H1 (cell line): ENCODE measurements around the gene EPHA8. TPM values are rescaled to one million over a fixed set of nuclear protein-coding genes. Genes with fewer than 3 reads are reported as not detected.

Source experiments
- CTCF ChIA-PET: fragments of 300-600 bp; sonication (Branson Sonifier 250); formaldehyde crosslinking; loops from one replicate; lab custom pipeline; 2021; ENCODE audit not compliant: partially characterized antibody; lab: Charles Lee
- POLR2A ChIA-PET: fragments of 300-600 bp; sonication (Branson Sonifier 250); formaldehyde crosslinking; loops from one replicate; lab custom pipeline; 2021; ENCODE audit warnings: inconsistent platforms; ENCODE audit not compliant: partially characterized antibody; lab: Charles Lee
- DNase-seq, 2 experiments: peaks; one replicate each; pipeline versions ENCODE4 v3.0.0 to v3.0.0-alpha.2; 2010 to 2022; ENCODE audit warnings: low spot score in 2 of 2, low read depth in 1 of 2, mixed read lengths in 1 of 2
- FAIRE-seq: peaks from 2 replicates; lab custom pipeline; 2011; peaks lifted over from hg19 to GRCh38; lab: Jason Lieb, UNC
- H2AFZ ChIP-seq: 2 replicates; pipeline ENCODE4 v1.8.1; 2012; ENCODE audit warnings: low read length, inconsistent platforms
- H2AK5ac ChIP-seq: 2 replicates; pipeline ENCODE4 v1.6.1; 2013; ENCODE audit warnings: low read depth, low read length
- H2BK120ac ChIP-seq: replicated peaks from 2 replicates; pipeline ENCODE3; 2013; ENCODE audit warnings: low read depth, low read length, inconsistent platforms
- H2BK12ac ChIP-seq: 2 replicates; pipeline ENCODE4 v1.6.1; 2013; ENCODE audit warnings: low read depth, low read length
- H2BK15ac ChIP-seq: 2 replicates; pipeline ENCODE4 v1.6.1; 2013; ENCODE audit warnings: low read length
- H2BK20ac ChIP-seq: 2 replicates; pipeline ENCODE4 v1.6.1; 2013; ENCODE audit warnings: low read length
- H2BK5ac ChIP-seq: 2 replicates; pipeline ENCODE4 v1.6.1; 2013; ENCODE audit warnings: low read depth, low read length
- H3K14ac ChIP-seq: 2 replicates; pipeline ENCODE4 v1.6.1; 2013; ENCODE audit warnings: inconsistent platforms; ENCODE audit not compliant: insufficient read length
- H3K18ac ChIP-seq: 2 replicates; pipeline ENCODE4 v1.6.1; 2013; ENCODE audit warnings: low read length; ENCODE audit errors: extremely low read depth
- H3K23ac ChIP-seq: 2 replicates; pipeline ENCODE4 v1.6.1; 2013; ENCODE audit warnings: inconsistent platforms; ENCODE audit not compliant: insufficient read length
- H3K23me2 ChIP-seq: 2 replicates; pipeline ENCODE4 v1.6.1; 2013; ENCODE audit warnings: low read depth, low read length
- H3K27ac ChIP-seq: 2 replicates; pipeline ENCODE4 v1.6.1; 2011; ENCODE audit warnings: low read depth, low read length, inconsistent platforms
- H3K27me3 ChIP-seq, 4 experiments: replicated peaks in 1 of 4; 1 replicate in 1 of 4; 2 replicates in 3 of 4; pipeline versions ENCODE4 v1.6.1 to v1.8.1; 2011 to 2013; ENCODE audit warnings: low read length in 3 of 4, mild to moderate bottlenecking in 3 of 4, inconsistent platforms in 2 of 4, mixed read lengths in 2 of 4, moderate library complexity in 1 of 4; ENCODE audit not compliant: control insufficient read depth in 3 of 4, insufficient read depth in 3 of 4; ENCODE audit errors: extremely low read depth in 1 of 4
- H3K36me3 ChIP-seq, 4 experiments: 2 replicates each; pipeline versions ENCODE4 v1.6.1 to v1.8.1; 2011 to 2013; ENCODE audit warnings: mild to moderate bottlenecking in 4 of 4, low read length in 3 of 4, moderate library complexity in 2 of 4, control low read depth in 1 of 4, inconsistent platforms in 1 of 4; ENCODE audit not compliant: insufficient read depth in 4 of 4, control insufficient read depth in 2 of 4
- H3K4ac ChIP-seq: replicated peaks from 2 replicates; pipeline ENCODE3; 2013; ENCODE audit warnings: low read length, low read depth, mixed read lengths, inconsistent platforms; ENCODE audit not compliant: insufficient read length
- H3K4me1 ChIP-seq, 4 experiments: replicated peaks in 1 of 4; 1 replicate in 1 of 4; 2 replicates in 3 of 4; pipeline versions ENCODE4 v1.6.1 to v1.8.1; 2011 to 2013; ENCODE audit warnings: low read length in 3 of 4, inconsistent platforms in 2 of 4, mixed read lengths in 1 of 4; ENCODE audit not compliant: insufficient read depth in 4 of 4, control insufficient read depth in 3 of 4
- H3K4me2 ChIP-seq, 2 experiments: 2 replicates each; pipeline versions ENCODE4 v1.6.1 to v1.8.1; 2011 to 2013; ENCODE audit warnings: low read depth in 2 of 2, low read length in 2 of 2, control low read depth in 1 of 2, inconsistent platforms in 1 of 2, mild to moderate bottlenecking in 1 of 2; ENCODE audit not compliant: insufficient read depth in 1 of 2
- H3K4me3 ChIP-seq, 4 experiments: fragments of 200-600, 300-600 bp in 1 of 4; sonication (generic), shearing (Covaris generic), sonication (Bioruptor Twin) in 1 of 4; 2 replicates each; pipeline versions ENCODE4 v1.5.1 to v1.8.1; 2011 to 2016; ENCODE audit warnings: low read length in 4 of 4, low read depth in 3 of 4, control low read depth in 2 of 4, inconsistent platforms in 2 of 4, mild to moderate bottlenecking in 2 of 4, mixed read lengths in 1 of 4, moderate library complexity in 1 of 4; ENCODE audit not compliant: insufficient read depth in 2 of 4; ENCODE audit errors: extremely low read depth in 1 of 4
- H3K56ac ChIP-seq: replicated peaks from 2 replicates; pipeline ENCODE3; 2013; ENCODE audit warnings: low read depth, mild to moderate bottlenecking, mixed read lengths, low read length, inconsistent platforms; ENCODE audit not compliant: insufficient read length
- H3K79me1 ChIP-seq: 2 replicates; pipeline ENCODE4 v1.6.1; 2013; ENCODE audit warnings: low read depth, low read length, control low read depth
- H3K79me2 ChIP-seq, 2 experiments: 2 replicates each; pipeline versions ENCODE4 v1.6.1 to v1.8.1; 2012 to 2013; ENCODE audit warnings: low read length in 2 of 2, mild to moderate bottlenecking in 2 of 2, inconsistent platforms in 1 of 2; ENCODE audit not compliant: insufficient read depth in 2 of 2, control insufficient read depth in 1 of 2
- H3K9ac ChIP-seq, 4 experiments: replicated peaks in 1 of 4; 1 replicate in 1 of 4; 2 replicates in 3 of 4; pipeline versions ENCODE4 v1.6.1 to v1.8.1; 2011 to 2013; ENCODE audit warnings: low read depth in 3 of 4, low read length in 3 of 4, control low read depth in 2 of 4, mild to moderate bottlenecking in 2 of 4, moderate library complexity in 2 of 4, inconsistent platforms in 1 of 4; ENCODE audit errors: extremely low read depth in 1 of 4
- H3K9me3 ChIP-seq, 2 experiments: 2 replicates each; pipeline versions ENCODE4 v1.6.1 to v1.8.1; 2012 to 2013; ENCODE audit warnings: mild to moderate bottlenecking in 2 of 2, moderate library complexity in 2 of 2, control low read depth in 1 of 2, inconsistent platforms in 1 of 2, low read depth in 1 of 2, low read length in 1 of 2, mixed read lengths in 1 of 2; ENCODE audit not compliant: insufficient read depth in 2 of 2
- H4K20me1 ChIP-seq, 2 experiments: replicated peaks in 1 of 2; 2 replicates each; pipeline versions ENCODE3 to v1.8.1; 2011 to 2013; ENCODE audit warnings: inconsistent platforms in 2 of 2, low read length in 2 of 2, mild to moderate bottlenecking in 1 of 2; ENCODE audit not compliant: insufficient read depth in 2 of 2, control insufficient read depth in 1 of 2
- H4K5ac ChIP-seq: 2 replicates; pipeline ENCODE4 v1.6.1; 2013; ENCODE audit warnings: low read length, low read depth, mixed read lengths, inconsistent platforms; ENCODE audit not compliant: insufficient read length
- H4K8ac ChIP-seq: 2 replicates; pipeline ENCODE4 v1.8.0; 2013; ENCODE audit warnings: mild to moderate bottlenecking, moderate library complexity, low read length, inconsistent platforms; ENCODE audit not compliant: insufficient read depth; ENCODE audit errors: extremely low read depth
- H4K91ac ChIP-seq: replicated peaks from 2 replicates; pipeline ENCODE3; 2013; ENCODE audit warnings: low read length, mixed read lengths, inconsistent platforms; ENCODE audit not compliant: insufficient read length
- ATF3 ChIP-seq: IDR thresholded peaks from 2 replicates; pipeline ENCODE4 v1.6.1; 2011; ENCODE audit warnings: low read depth, mild to moderate bottlenecking, low read length; ENCODE audit not compliant: insufficient read depth
- KDM5A ChIP-seq: fragments of 200-600 bp; IDR thresholded peaks from 2 replicates; pipeline ENCODE4 v1.7.1; 2012; ENCODE audit warnings: mild to moderate bottlenecking, low read length, inconsistent platforms, mixed read lengths
- MAFK ChIP-seq: IDR thresholded peaks from 2 replicates; pipeline ENCODE4 v1.6.1; 2012; ENCODE audit warnings: low read depth, mild to moderate bottlenecking, improper control_type of control experiment, low read length
- POLR2AphosphoS5 ChIP-seq: IDR thresholded peaks from 2 replicates; pipeline ENCODE4 v1.6.1; 2011; ENCODE audit warnings: low read depth, low read length
- SIX5 ChIP-seq: IDR thresholded peaks from 2 replicates; pipeline ENCODE4 v1.6.1; 2011; ENCODE audit warnings: mild to moderate bottlenecking, low read depth, low read length
- SP4 ChIP-seq: IDR thresholded peaks from 2 replicates; pipeline ENCODE4 v1.6.1; 2012; ENCODE audit warnings: low read length, inconsistent platforms
- TCF12 ChIP-seq: IDR thresholded peaks from 2 replicates; pipeline ENCODE4 v1.6.1; 2011; ENCODE audit warnings: low read depth, mild to moderate bottlenecking, low read length
- WGBS, 2 experiments: shearing (Covaris generic) in 1 of 2; methylation state at CpG; one replicate each; pipeline versions ENCODE4 v1.1.6 to v1.1.7; 2013 to 2015; ENCODE audit warnings: low lambda C conversion rate in 2 of 2, mixed read lengths in 2 of 2, inconsistent platforms in 1 of 2, low coverage in 1 of 2, missing lambda C conversion rate in 1 of 2; ENCODE audit not compliant: insufficient replicate concordance in 2 of 2, insufficient coverage in 1 of 2, insufficient read length in 1 of 2; ENCODE audit errors: extremely low coverage in 1 of 2, missing lambda C conversion rate in 1 of 2; 5-methylcytosine and 5-hydroxymethylcytosine counted together
- polyA plus RNA-seq, 7 experiments: library from polyadenylated mRNA; depleted of rRNA in 3 of 7; stranded (reverse) in 5 of 7; unstranded in 2 of 7; fragments of >200 nt in 5 of 7; fragments of 200-250 nt in 2 of 7; gene quantifications; 1 replicate in 5 of 7; 2 replicates in 1 of 7; 4 replicates in 1 of 7; pipeline versions ENCODE4 v1.2.1 to v1.2.3, GENCODE V29; 2011 to 2013; ENCODE audit warnings: missing spikeins in 2 of 7, mixed read lengths in 2 of 7
- total RNA-seq: library from RNA; stranded (reverse); fragmentation: NEBNext Ultra II Directional; extraction: Animal tissue kit (Norgen Biotek cat#: 25700); gene quantifications from 2 replicates; pipeline ENCODE4 v1.2.1, GENCODE V29; 2021

The EPHA8 gene
- total and polyA plus RNA-seq, 2 of the 8 experiments (the other 6 are each of a cell fraction or from before 2014, with no cell fraction given) = 4.0 to 8.4 TPM

GRCh38 chr1:22551591-22551990, 11.7 kb upstream of the EPHA8 start:
- no peak overlapping the region for H2BK120ac ChIP-seq
- H3K79me2 ChIP-seq = no peaks in the 10 kb centered on the region

More at GRCh38 chr1:22551591-22551990, 11.7 kb upstream of the EPHA8 start:
- no peak overlapping the region for H2BK5ac ChIP-seq
- no peak overlapping the region for H2BK12ac ChIP-seq
- no peak overlapping the region for H2AFZ ChIP-seq
- H3K4ac ChIP-seq = no peak overlapping the region
- no peaks in the 10 kb centered on the region for H4K20me1 ChIP-seq
- no peak overlapping the region for H3K14ac ChIP-seq
- H2AK5ac ChIP-seq = no peak overlapping the region
- TF ChIP-seq KDM5A (no peak), ATF3 (no peak), SIX5 (no peak), TCF12 (no peak), SP4 (no peak), POLR2AphosphoS5 (no peak), MAFK (no peak)
- H3K18ac ChIP-seq = no peak overlapping the region
- DNase-seq (no peak), FAIRE-seq (no peak)
- H3K27me3 ChIP-seq = peaks cover 0 to 4% (median 2%) of the 10 kb centered on the region in 4 experiments; a peak in 3 of 7 replicates
- no peak overlapping the region for H3K4me2 ChIP-seq
- H3K4me3 ChIP-seq = no peak overlapping the region
- H4K8ac ChIP-seq = no peak overlapping the region
- no peak overlapping the region for H3K27ac ChIP-seq
- H3K79me1 ChIP-seq = no peaks in the 10 kb centered on the region
- no peaks in the 10 kb centered on the region for H3K9me3 ChIP-seq
- H3K23me2 ChIP-seq = peaks cover 4% of the 10 kb centered on the region; the same call in 1 of the 2 replicates
- H2BK15ac ChIP-seq = no peak overlapping the region
- ChIA-PET CTCF (interaction anchor here (0.8 to 6.5 kb wide), 3 partner anchors 10 to 90 kb away, joined by 3 to 39 read pairs (median 3); partner anchors contain the start of gene C1QC), POLR2A (interaction anchor here (1.1 kb wide), 1 partner anchor 16 kb away, joined by 4 read pairs; no protein-coding TSS in a partner anchor)
- no peak overlapping the region for H4K91ac ChIP-seq
- H3K23ac ChIP-seq = no peak overlapping the region
- no peak overlapping the region for H2BK20ac ChIP-seq
- peaks cover 0 to 31% (median 15%) of the 10 kb centered on the region in 4 experiments; a peak in 6 of 7 replicates for H3K4me1 ChIP-seq
- H3K56ac ChIP-seq = no peak overlapping the region
- 85% methylated on average over 17 of the region's 17 CpGs; no CpG with 5 or more reads in 1 of the 2 experiments for WGBS, 2 experiments
- no peak overlapping the region for H4K5ac ChIP-seq
- H3K9ac ChIP-seq = no peak overlapping the region
- H3K36me3 ChIP-seq = no peaks in the 10 kb centered on the region
